HCT116 (cell line): ENCODE data around the gene RAD51C. TPM values are rescaled to one million over a fixed set of nuclear protein-coding genes. Genes with fewer than 3 reads are reported as not detected.

ENCODE experiments used
- ATAC-seq: fragments of 200-7000 bp; cut with Tn5 transposase; 2 replicates; pipeline ENCODE4 v1.9.1; 2020; ENCODE audit warnings: mild to moderate bottlenecking, moderate library complexity
- BruUV-seq: library from RNA; stranded (reverse); fragments of 400-500 nt; replicated peaks from 2 replicates; lab custom pipeline; 2021; lab: Mats Ljungman, UMichigan
- CTCF ChIA-PET: fragments of 300-600 bp; sonication (Branson Sonifier 250); formaldehyde crosslinking; loops from one replicate; lab custom pipeline; 2021; ENCODE audit warnings: antibody characterized with exemption; lab: Charles Lee
- POLR2A ChIA-PET: fragments of 300-600, 350-600 bp; sonication (Branson Sonifier 250); formaldehyde crosslinking; loops from one replicate; lab custom pipeline; 2021; ENCODE audit warnings: antibody characterized with exemption; lab: Charles Lee
- RAD21 ChIA-PET, 2 experiments: fragments of 300-600 bp; sonication (Branson Sonifier 250); formaldehyde crosslinking; loops; one replicate each; lab custom pipeline; 2023; ENCODE audit warnings: low total read pairs in 2 of 2; ENCODE audit not compliant: uncharacterized antibody in 2 of 2, unreplicated experiment in 2 of 2, low non-redundant PET in 1 of 2; lab: Charles Lee
- DNase-seq: peaks from one replicate; pipeline ENCODE4 v3.0.0-alpha.2; 2010; ENCODE audit warnings: low read depth, low spot score
- H2AFZ ChIP-seq: fragments of 200-600 bp; shearing (Covaris generic), sonication (generic); 2 replicates; pipeline ENCODE4 v1.6.1; 2017; ENCODE audit warnings: low read depth, mixed run types, mixed read lengths, antibody characterized with exemption, low read length; ENCODE audit not compliant: poor library complexity, severe bottlenecking
- H3K27ac ChIP-seq: 2 replicates; pipeline ENCODE4 v1.5.1; 2012; ENCODE audit warnings: low read depth, low read length
- H3K27me3 ChIP-seq: fragments of 200-600 bp; sonication (generic); 2 replicates; pipeline ENCODE4 v1.6.1; 2016; ENCODE audit warnings: mixed run types, low read length, mixed read lengths; ENCODE audit not compliant: insufficient read depth
- H3K36me3 ChIP-seq, 2 experiments: fragments of 200-500 bp in 1 of 2; fragments of 200-600 bp in 1 of 2; sonication (Bioruptor generic) in 1 of 2; sonication (generic) in 1 of 2; 2 replicates each; pipeline versions ENCODE4 v1.5.1 to v1.6.1; 2014 to 2016; ENCODE audit warnings: low read length in 2 of 2, inconsistent platforms in 1 of 2, mixed read lengths in 1 of 2, mixed run types in 1 of 2; ENCODE audit not compliant: insufficient read depth in 2 of 2, control insufficient read depth in 1 of 2
- H3K4me1 ChIP-seq, 2 experiments: fragments of 200-600 bp in 1 of 2; sonication (generic) in 1 of 2; 2 replicates each; pipeline versions ENCODE4 v1.5.1 to v1.6.1; 2012 to 2017; ENCODE audit warnings: low read length in 2 of 2, inconsistent platforms in 1 of 2, mild to moderate bottlenecking in 1 of 2, mixed read lengths in 1 of 2, mixed run types in 1 of 2, moderate library complexity in 1 of 2; ENCODE audit not compliant: insufficient read depth in 2 of 2, control insufficient read depth in 1 of 2
- H3K4me2 ChIP-seq: fragments of 200-600 bp; sonication (generic); 2 replicates; pipeline ENCODE4 v1.6.1; 2017; ENCODE audit warnings: mixed run types, low read length, mixed read lengths
- H3K4me3 ChIP-seq, 2 experiments: fragments of 200-600 bp in 1 of 2; sonication (generic) in 1 of 2; replicated peaks in 1 of 2; 2 replicates each; pipeline ENCODE4 v1.5.1; 2011 to 2016; ENCODE audit warnings: low read length in 2 of 2, control low read depth in 1 of 2, low read depth in 1 of 2, mild to moderate bottlenecking in 1 of 2, mixed read lengths in 1 of 2, mixed run types in 1 of 2
- H3K79me2 ChIP-seq: fragments of 200-600 bp; sonication (generic); 2 replicates; pipeline ENCODE4 v1.6.1; 2017; ENCODE audit warnings: mild to moderate bottlenecking, mixed run types, low read length, moderate library complexity, mixed read lengths; ENCODE audit not compliant: insufficient read depth
- H3K9ac ChIP-seq: fragments of 200-600 bp; sonication (generic); 2 replicates; pipeline ENCODE4 v1.6.1; 2016; ENCODE audit warnings: low read length, mixed read lengths
- H3K9me2 ChIP-seq: fragments of 200-600 bp; sonication (generic), shearing (Covaris generic); 2 replicates; pipeline ENCODE4 v1.6.1; 2017; ENCODE audit warnings: mixed run types, mild to moderate bottlenecking, moderate library complexity; ENCODE audit not compliant: insufficient read depth
- H3K9me3 ChIP-seq, 2 experiments: fragments of 200-500 bp in 1 of 2; fragments of 200-600 bp in 1 of 2; sonication (Bioruptor generic) in 1 of 2; sonication (generic) in 1 of 2; 2 replicates each; pipeline ENCODE4 v1.6.1; 2014 to 2017; ENCODE audit warnings: low read length in 2 of 2, mixed read lengths in 2 of 2, inconsistent platforms in 1 of 2, low read depth in 1 of 2, mild to moderate bottlenecking in 1 of 2, mixed run types in 1 of 2, moderate library complexity in 1 of 2; ENCODE audit not compliant: control insufficient read depth in 1 of 2, insufficient read depth in 1 of 2
- H4K20me1 ChIP-seq: fragments of 200-600 bp; sonication (generic), shearing (Covaris generic); 2 replicates; pipeline ENCODE4 v1.6.1; 2017; ENCODE audit warnings: mixed run types, mild to moderate bottlenecking, moderate library complexity; ENCODE audit not compliant: insufficient read depth
- CEBPB ChIP-seq: IDR thresholded peaks from 2 replicates; pipeline ENCODE4 v1.6.1; 2012; ENCODE audit warnings: low read depth
- ELF1 ChIP-seq: IDR thresholded peaks from 2 replicates; pipeline ENCODE4 v1.6.1; 2012; ENCODE audit warnings: low read depth, borderline replicate concordance
- EZH2 ChIP-seq: fragments of 200-600 bp; sonication (generic); IDR thresholded peaks from 2 replicates; pipeline ENCODE4 v1.6.1; 2017; ENCODE audit warnings: antibody characterized with exemption, mixed run types
- EZH2phosphoT487 ChIP-seq: fragments of 200-600 bp; IDR thresholded peaks from 2 replicates; pipeline ENCODE4 v1.6.1; 2018; ENCODE audit warnings: antibody characterized with exemption, borderline replicate concordance
- FOSL1 ChIP-seq: IDR thresholded peaks from 2 replicates; pipeline ENCODE4 v1.6.1; 2012; ENCODE audit warnings: low read depth
- JUND ChIP-seq: IDR thresholded peaks from 2 replicates; pipeline ENCODE4 v1.6.1; 2012
- POLR2A ChIP-seq: IDR thresholded peaks from 2 replicates; pipeline ENCODE4 v1.7.0; 2011; ENCODE audit warnings: borderline replicate concordance; ENCODE audit not compliant: insufficient read depth, insufficient read length; ENCODE audit errors: extremely low read depth
- POLR2AphosphoS5 ChIP-seq: IDR thresholded peaks from 2 replicates; pipeline ENCODE4 v1.6.1; 2011; ENCODE audit warnings: mild to moderate bottlenecking, low read depth, low read length, moderate library complexity
- RAD21 ChIP-seq: IDR thresholded peaks from 2 replicates; pipeline ENCODE4 v1.6.1; 2012; ENCODE audit warnings: low read depth, mild to moderate bottlenecking
- SIN3A ChIP-seq: IDR thresholded peaks from 2 replicates; pipeline ENCODE4 v1.6.1; 2012; ENCODE audit warnings: low read depth
- SRF ChIP-seq: IDR thresholded peaks from 2 replicates; pipeline ENCODE4 v1.6.1; 2012; ENCODE audit warnings: low read depth
- TCF7L2 ChIP-seq: IDR thresholded peaks from 2 replicates; pipeline ENCODE4 v1.7.0; 2011; ENCODE audit warnings: borderline replicate concordance, inconsistent platforms; ENCODE audit not compliant: insufficient read depth, insufficient read length; ENCODE audit errors: extremely low read depth
- ZFX ChIP-seq: fragments of 450-650 bp; IDR thresholded peaks from 2 replicates; pipeline ENCODE4 v1.6.1; 2017
- ZNF274 ChIP-seq: fragments of 200-500 bp; sonication (Bioruptor generic); IDR thresholded peaks from 2 replicates; pipeline ENCODE4 v1.6.1; 2014; ENCODE audit warnings: mild to moderate bottlenecking, low read depth, low read length, inconsistent platforms
- intact Hi-C: fragments of 100-400 bp; cut with micrococcal nuclease; formaldehyde crosslinking; loops from 2 replicates; pipeline ENCODE4 v1.10.0; 2022
- total RNA-seq: library from RNA; stranded (reverse); gene quantifications from one replicate; pipeline ENCODE4 v1.2.1, GENCODE V29; 2021; ENCODE audit not compliant: unreplicated experiment
- TF ChIP-seq, protein P1 (sequence below): IDR thresholded peaks from 2 replicates; pipeline ENCODE4 v1.6.1; 2011; ENCODE audit warnings: mild to moderate bottlenecking, low read length, moderate library complexity; ENCODE audit not compliant: insufficient replicate concordance; ENCODE audit errors: extremely low read depth
- TF ChIP-seq, protein P2 (sequence below): IDR thresholded peaks from 2 replicates; pipeline ENCODE4 v1.6.1; 2012
- TF ChIP-seq, protein P3 (sequence below): IDR thresholded peaks from 2 replicates; pipeline ENCODE4 v1.6.1; 2012
- TF ChIP-seq, protein P4 (sequence below): IDR thresholded peaks from 2 replicates; pipeline ENCODE4 v1.6.1; 2012; ENCODE audit warnings: low read depth
- TF ChIP-seq, protein P5 (sequence below), 3 experiments: fragments of 200-600 bp in 1 of 3; sonication (generic) in 1 of 3; IDR thresholded peaks in 2 of 3; conservative IDR thresholded peaks in 1 of 3; 2 replicates each; pipeline ENCODE4 v1.5.1; 2012 to 2017; ENCODE audit warnings: low read depth in 2 of 3, low read length in 2 of 3, antibody characterized with exemption in 1 of 3, borderline replicate concordance in 1 of 3, control low read depth in 1 of 3, mild to moderate bottlenecking in 1 of 3, mixed read lengths in 1 of 3, mixed run types in 1 of 3, moderate library complexity in 1 of 3; ENCODE audit not compliant: insufficient read depth in 1 of 3

The RAD51C gene
- total RNA-seq, 1 experiment from 2014 or later: 94.9 TPM

DNA sequence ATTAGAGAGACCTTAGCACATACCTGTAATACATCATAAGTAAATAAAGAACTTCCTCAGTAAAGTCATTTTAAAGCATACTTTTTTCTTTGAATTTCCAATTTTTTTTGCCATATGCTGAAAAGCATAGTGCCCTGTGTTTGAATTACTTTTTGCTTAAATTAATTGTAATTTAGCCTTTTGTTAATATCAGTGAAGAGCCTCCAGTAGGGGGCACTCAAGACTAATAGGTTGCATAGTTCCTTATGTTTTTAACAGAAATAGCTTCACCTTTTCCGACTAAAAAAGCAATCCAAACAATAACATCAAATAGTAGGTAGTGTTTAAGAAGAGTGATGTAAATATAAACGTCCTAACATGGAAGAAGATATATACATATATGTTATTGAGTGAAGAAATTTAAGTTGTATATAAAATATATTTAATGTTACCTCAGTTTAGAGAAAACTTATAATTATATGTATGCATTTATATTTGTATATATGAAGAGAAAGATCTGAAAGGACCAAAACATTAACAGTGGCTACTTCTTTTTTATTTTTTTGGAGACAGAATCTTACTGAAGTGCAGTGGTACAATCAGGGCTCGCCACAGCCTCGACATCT is 18.6 kb downstream of the RAD51C start:
- Histone ChIP-seq H3K27me3 (no peaks in the 10 kb centered on the region), H3K27ac (no peak overlapping the region), H3K79me2 (no peaks in the 10 kb centered on the region), H3K36me3 (peaks cover 5 to 21% of the 10 kb centered on the region in 2 experiments; a peak in 3 of 4 replicates), H3K4me2 (no peak overlapping the region), H4K20me1 (no peaks in the 10 kb centered on the region), H3K9me3 (no peaks in the 10 kb centered on the region), H3K4me1 (no peaks in the 10 kb centered on the region), H2AFZ (no peak overlapping the region), H3K9ac (no peak overlapping the region), H3K9me2 (no peaks in the 10 kb centered on the region), H3K4me3 (no peak overlapping the region)
- ATAC-seq: peak; percentile 64
- no TSS peak for BruUV-seq
- DNase-seq: peak; percentile 56
- intact Hi-C loops: loop anchor here (1.0 kb wide), 1 partner anchor 294 kb away; no protein-coding TSS in a partner anchor
- ChIA-PET RAD21 (interaction anchor here (0.6 to 1.4 kb wide), 2 partner anchors 293 to 294 kb away, joined by 5 to 13 read pairs (median 12); no protein-coding TSS in a partner anchor), POLR2A (interaction anchor here (1.0 to 2.0 kb wide), 2 partner anchors 80 to 293 kb away, joined by 3 to 11 read pairs; no protein-coding TSS in a partner anchor), CTCF (interaction anchor here (0.6 to 3.0 kb wide), 21 partner anchors 11 to 599 kb away, joined by 3 to 101 read pairs (median 3); partner anchors contain the start of genes PRR11 and SKA2)
- TF ChIP-seq POLR2AphosphoS5 (no peak), JUND (0 out of 2 replicates have a peak, but pooled peaks have one; percentile 19), ZNF274 (no peak), EZH2 (no peak), SIN3A (no peak), RAD21 (peak; percentile 94), EZH2phosphoT487 (no peak), ZFX (no peak), CEBPB (no peak), ELF1 (0 out of 2 replicates have a peak, but pooled peaks have one; percentile 12), SRF (peak; percentile 17; the same call in 1 of the 2 replicates), TCF7L2 (no peak), FOSL1 (0 out of 2 replicates have a peak, but pooled peaks have one; percentile 5), POLR2A (no peak)
- TF ChIP-seq, protein P1, sequence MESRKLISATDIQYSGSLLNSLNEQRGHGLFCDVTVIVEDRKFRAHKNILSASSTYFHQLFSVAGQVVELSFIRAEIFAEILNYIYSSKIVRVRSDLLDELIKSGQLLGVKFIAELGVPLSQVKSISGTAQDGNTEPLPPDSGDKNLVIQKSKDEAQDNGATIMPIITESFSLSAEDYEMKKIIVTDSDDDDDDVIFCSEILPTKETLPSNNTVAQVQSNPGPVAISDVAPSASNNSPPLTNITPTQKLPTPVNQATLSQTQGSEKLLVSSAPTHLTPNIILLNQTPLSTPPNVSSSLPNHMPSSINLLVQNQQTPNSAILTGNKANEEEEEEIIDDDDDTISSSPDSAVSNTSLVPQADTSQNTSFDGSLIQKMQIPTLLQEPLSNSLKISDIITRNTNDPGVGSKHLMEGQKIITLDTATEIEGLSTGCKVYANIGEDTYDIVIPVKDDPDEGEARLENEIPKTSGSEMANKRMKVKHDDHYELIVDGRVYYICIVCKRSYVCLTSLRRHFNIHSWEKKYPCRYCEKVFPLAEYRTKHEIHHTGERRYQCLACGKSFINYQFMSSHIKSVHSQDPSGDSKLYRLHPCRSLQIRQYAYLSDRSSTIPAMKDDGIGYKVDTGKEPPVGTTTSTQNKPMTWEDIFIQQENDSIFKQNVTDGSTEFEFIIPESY: no peak
- TF ChIP-seq, protein P2, sequence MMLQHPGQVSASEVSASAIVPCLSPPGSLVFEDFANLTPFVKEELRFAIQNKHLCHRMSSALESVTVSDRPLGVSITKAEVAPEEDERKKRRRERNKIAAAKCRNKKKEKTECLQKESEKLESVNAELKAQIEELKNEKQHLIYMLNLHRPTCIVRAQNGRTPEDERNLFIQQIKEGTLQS: no peak
- TF ChIP-seq, protein P3, sequence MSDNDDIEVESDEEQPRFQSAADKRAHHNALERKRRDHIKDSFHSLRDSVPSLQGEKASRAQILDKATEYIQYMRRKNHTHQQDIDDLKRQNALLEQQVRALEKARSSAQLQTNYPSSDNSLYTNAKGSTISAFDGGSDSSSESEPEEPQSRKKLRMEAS: no peak
- TF ChIP-seq, protein P4, sequence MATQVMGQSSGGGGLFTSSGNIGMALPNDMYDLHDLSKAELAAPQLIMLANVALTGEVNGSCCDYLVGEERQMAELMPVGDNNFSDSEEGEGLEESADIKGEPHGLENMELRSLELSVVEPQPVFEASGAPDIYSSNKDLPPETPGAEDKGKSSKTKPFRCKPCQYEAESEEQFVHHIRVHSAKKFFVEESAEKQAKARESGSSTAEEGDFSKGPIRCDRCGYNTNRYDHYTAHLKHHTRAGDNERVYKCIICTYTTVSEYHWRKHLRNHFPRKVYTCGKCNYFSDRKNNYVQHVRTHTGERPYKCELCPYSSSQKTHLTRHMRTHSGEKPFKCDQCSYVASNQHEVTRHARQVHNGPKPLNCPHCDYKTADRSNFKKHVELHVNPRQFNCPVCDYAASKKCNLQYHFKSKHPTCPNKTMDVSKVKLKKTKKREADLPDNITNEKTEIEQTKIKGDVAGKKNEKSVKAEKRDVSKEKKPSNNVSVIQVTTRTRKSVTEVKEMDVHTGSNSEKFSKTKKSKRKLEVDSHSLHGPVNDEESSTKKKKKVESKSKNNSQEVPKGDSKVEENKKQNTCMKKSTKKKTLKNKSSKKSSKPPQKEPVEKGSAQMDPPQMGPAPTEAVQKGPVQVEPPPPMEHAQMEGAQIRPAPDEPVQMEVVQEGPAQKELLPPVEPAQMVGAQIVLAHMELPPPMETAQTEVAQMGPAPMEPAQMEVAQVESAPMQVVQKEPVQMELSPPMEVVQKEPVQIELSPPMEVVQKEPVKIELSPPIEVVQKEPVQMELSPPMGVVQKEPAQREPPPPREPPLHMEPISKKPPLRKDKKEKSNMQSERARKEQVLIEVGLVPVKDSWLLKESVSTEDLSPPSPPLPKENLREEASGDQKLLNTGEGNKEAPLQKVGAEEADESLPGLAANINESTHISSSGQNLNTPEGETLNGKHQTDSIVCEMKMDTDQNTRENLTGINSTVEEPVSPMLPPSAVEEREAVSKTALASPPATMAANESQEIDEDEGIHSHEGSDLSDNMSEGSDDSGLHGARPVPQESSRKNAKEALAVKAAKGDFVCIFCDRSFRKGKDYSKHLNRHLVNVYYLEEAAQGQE: no peak
- TF ChIP-seq, protein P5, sequence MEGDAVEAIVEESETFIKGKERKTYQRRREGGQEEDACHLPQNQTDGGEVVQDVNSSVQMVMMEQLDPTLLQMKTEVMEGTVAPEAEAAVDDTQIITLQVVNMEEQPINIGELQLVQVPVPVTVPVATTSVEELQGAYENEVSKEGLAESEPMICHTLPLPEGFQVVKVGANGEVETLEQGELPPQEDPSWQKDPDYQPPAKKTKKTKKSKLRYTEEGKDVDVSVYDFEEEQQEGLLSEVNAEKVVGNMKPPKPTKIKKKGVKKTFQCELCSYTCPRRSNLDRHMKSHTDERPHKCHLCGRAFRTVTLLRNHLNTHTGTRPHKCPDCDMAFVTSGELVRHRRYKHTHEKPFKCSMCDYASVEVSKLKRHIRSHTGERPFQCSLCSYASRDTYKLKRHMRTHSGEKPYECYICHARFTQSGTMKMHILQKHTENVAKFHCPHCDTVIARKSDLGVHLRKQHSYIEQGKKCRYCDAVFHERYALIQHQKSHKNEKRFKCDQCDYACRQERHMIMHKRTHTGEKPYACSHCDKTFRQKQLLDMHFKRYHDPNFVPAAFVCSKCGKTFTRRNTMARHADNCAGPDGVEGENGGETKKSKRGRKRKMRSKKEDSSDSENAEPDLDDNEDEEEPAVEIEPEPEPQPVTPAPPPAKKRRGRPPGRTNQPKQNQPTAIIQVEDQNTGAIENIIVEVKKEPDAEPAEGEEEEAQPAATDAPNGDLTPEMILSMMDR (IDR thresholded peaks at IDR 0.05 in 2 of 3, conservative IDR thresholded peaks at IDR 0.05 in 1 of 3; ENCODE audit: borderline replicate concordance in 1 of 3, insufficient read depth in 1 of 3, low read depth in 2 of 3, low read length in 2 of 3): peak; percentile 79 to 98 (median 85)
